ENCODE measurements around the gene CCDC15.

- TF ChIP-seq ELK1 (IDR thresholded peaks at IDR 0.05; ENCODE audit: borderline replicate concordance, low read depth, low read length) (no peak), POLR2A (IDR thresholded peaks at IDR 0.05; ENCODE audit: low read depth, low read length) (no peak), CTCF (conservative IDR thresholded peaks at IDR 0.05; ENCODE audit: low read depth, low read length) (no peak)
These were observed 126.0 kb downstream of the CCDC15 start for GRCh38 chr11:125079878-125080530.

Data from IMR-90 (cell line).